GM18519 (cell line): ENCODE measurements around the gene ATE1.
"Not testable (repeated sequence)": the region's sequence is repeated elsewhere in the genome, so short reads cannot be mapped to it uniquely, and the experiment has no call there.

Experiments
- ATAC-seq: cut with Tn5 transposase; IDR thresholded peaks from one replicate; pipeline ENCODE4 v1.9.1; 2021; ENCODE audit warnings: mild to moderate bottlenecking, moderate library complexity; ENCODE audit not compliant: unreplicated experiment, low FRiP score

The ATE1 gene

DNA sequence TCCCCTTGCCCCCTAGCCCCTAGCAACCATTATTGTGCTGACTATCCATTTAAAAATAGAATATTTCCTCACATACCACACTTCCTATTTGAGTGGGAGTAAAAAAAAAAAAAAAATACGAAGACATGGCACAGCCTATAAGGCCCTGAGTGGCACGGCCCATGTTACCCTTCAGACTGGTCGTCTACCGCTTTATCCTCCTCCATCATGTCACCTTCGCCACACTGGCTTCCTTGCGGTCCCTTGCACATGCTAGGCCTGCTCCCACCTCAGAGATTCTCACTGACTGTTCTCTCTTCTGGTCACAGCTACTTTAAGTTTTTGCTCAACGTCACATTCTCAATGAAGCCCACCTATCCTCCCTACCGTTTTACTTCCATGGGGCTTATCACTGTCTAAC lies 130.3 kb downstream of the ATE1 start:
- no peak for ATAC-seq

- ATAC-seq, result no peak
Measured at GRCh38 chr10:121796342-121796741, 131.5 kb downstream of the ATE1 start.

DNA sequence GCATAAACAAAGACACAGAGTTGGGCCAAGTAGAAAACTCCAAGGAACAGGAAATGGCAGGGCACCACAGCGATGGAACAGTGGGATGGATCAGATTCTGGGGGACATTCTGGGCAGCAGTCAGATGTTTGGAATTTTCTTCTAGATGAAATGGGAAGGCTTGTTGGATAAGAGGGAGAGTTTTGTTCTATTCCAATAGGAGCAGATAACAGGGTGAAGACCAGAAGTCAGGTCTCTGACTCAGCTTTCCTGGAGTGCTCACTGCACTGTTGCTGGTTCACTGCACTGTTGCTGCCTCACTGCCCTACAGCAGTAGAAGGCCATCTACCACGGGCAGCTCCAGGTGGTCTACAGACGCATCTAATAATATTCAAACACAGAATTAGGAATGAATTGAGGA lies 135.6 kb downstream of the ATE1 start:
- ATAC-seq, result no peak

DNA sequence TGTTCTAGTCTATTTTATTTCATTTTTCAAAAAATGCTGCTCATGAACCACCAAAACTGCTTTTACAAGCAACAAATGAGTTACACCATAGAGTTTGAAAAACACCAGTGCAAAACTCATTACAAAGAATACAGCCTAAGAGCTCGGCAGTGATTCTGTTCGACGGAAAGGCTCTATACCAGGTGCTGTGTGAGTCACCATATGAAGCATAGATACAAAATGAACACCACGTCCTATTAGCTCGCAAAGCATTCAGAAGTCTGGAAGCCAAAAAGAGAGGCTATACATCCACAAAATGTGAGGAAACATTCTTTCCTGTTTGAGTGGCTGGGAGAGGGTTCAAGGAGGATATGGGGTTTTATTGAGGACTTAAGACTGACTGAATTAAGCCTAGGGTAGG lies 136.1 kb downstream of the ATE1 start:
- no peak for ATAC-seq

DNA sequence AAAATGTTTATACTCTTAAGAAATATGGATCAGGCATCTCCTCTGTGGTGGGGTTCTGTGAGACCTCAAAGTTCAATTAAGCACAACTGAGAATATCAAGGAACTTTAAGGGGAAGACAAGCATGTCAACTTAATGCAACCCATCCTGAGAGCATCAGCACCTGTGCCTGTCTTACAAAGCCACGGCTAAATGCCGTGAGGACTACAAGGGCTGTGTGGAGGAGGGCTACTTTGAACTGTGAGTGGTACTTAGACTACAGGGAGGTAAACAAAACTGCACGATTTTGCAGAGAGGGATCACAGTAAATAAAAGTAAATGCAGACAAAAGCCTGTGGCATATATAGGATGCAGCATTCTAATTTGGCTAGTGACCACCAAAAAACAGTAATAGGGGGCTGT lies 139.1 kb downstream of the ATE1 start:
- no peak for ATAC-seq

- no peak for ATAC-seq
Measured at GRCh38 chr10:121788115-121788514, 139.7 kb downstream of the ATE1 start.

GRCh38 chr10:121787169-121787568 lies 140.7 kb downstream of the ATE1 start:
- ATAC-seq, result no peak

- ATAC-seq, result no peak
Measured at GRCh38 chr10:121783782-121784372, 144.0 kb downstream of the ATE1 start.

DNA sequence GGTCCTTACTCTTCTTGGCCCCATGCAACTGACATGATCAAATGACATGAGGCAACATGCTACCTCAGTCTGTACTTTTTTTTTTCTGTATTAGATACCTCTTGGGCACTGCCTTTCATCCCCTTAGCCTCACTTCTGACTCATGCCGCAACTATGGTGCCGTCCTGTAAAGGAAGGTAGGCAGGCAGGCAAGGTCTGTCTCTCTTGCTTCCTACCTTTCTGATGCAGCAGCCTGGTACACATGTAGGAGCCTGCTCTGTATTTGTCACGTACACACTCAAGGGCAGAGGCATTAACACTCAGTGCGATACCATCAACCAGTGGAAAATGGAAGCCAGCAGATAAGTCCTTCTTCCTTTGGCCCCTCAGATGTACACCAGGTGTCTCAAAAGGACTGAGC lies 146.7 kb downstream of the ATE1 start:
- no peak for ATAC-seq

GRCh38 chr10:121774813-121775212 lies 153.0 kb downstream of the ATE1 start:
- no peak for ATAC-seq

DNA sequence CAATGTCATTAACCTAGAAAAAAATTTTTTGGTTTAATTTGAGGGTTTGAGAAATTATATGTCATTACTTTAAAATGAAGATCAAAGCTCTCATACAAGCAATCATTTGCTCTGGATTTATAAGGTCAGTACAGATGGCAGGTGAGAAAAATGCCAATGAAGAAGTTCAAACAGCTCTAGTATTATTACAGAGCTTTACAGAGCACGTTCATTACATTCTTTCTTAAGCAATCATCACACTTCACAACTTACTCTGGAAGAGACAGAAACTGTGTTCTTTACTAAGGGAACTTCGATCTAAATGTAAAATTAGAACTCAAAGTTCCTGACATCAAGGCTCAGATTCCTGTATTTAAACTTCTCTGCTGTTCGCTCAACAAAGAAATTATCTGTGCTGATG lies 153.4 kb downstream of the ATE1 start:
- ATAC-seq, result no peak

DNA sequence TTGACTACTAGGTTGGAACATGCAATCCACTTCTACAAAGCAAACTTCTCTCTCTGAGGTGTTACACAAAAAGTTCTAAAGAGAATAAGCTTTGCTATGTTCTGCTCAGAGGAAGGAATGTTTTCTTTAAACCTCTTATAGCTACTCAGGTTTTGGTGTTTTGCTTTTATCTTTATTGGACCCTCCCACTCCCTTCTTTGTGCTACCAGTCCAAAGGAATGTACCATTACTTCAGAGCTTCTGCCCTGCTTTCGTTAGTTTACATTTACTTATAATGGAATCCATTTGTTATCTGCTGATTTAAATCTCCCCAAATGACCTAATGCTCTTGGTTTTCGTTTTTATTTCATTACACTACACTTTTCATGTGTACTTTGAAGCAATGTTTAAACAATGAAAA lies 154.9 kb downstream of the ATE1 start:
- no peak for ATAC-seq

GRCh38 chr10:121772406-121772805 lies 155.4 kb downstream of the ATE1 start:
- ATAC-seq, result no peak

DNA sequence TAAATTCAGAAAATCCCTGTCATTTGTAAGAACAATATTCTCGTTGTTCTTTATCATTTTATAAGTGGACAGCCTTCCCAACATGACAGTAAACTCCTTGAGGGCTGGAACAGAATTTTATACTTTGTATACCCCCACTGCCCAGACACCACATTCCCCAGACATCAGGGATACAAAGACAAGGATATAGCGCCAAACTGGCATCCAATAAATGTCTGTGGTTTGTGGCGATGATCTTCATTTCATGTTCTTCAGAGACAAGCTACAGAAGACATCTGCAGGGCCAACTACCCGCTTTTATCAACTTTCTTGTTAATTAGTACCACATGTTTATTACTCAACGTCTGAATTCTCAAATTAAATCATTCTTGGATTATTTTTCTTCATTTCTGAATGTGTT lies 155.9 kb downstream of the ATE1 start:
- ATAC-seq, result no peak

DNA sequence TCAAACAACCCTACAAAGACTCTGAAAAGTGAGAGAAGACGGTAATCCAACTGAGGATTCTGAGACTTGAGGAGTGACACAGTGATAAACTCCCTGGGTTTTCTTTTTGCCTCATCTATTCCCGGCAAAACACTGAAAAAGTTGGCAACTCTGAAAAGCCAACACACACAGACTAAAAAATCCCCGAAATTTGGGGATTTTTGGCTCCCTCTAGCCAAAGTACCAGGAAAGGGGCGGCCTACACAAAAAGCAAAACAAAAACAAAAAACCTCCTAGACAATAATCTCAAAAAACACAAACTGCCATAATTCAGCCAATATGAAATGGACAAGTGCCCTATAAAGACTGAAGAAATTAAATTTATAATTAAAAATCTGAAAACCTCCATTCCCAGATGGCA lies 161.4 kb downstream of the ATE1 start:
- no peak for ATAC-seq

- ATAC-seq, result no peak
Measured at GRCh38 chr10:121765204-121765603, 162.6 kb downstream of the ATE1 start.

DNA sequence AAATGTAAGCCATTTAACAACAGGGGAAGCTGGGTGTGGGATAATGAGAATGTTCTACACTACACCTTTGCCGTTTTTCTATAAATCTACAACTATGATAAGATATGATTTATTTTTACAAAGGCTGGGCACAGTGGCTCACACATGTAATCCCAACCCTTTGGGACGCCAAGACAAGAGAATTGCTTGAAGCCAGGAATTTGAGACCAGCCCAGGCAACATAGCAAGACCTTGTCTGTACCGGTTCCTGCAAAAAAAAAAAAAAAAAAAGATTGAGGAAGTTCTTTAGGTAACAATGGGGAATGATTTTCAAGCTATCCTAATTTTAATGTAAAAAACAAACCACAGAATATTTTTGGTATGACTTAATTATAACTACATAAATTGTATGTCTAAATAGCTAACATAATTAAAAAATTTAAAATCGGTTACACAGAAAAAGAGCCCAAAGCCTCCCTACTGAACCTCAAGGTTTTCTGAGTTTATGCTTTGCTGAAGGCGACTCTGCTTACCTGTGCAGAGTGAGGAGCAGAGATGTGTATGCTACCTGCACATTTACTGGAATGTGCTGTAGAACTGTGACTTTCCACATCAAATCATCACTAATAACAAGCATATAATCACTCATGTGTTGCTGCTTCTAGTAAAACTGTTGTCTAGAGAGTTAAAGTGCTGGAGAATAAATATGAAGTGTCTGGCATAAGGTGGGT lies 163.4 kb downstream of the ATE1 start:
- no peak for ATAC-seq

GRCh38 chr10:121757241-121757640 lies 170.6 kb downstream of the ATE1 start:
- not testable (repeated sequence) for ATAC-seq

- not testable (repeated sequence) for ATAC-seq
Measured at GRCh38 chr10:121755496-121755895, 172.3 kb downstream of the ATE1 start.

- no peak for ATAC-seq
Measured at GRCh38 chr10:121754666-121755065, 173.2 kb downstream of the ATE1 start.

- ATAC-seq, result peak; percentile 91
Measured at GRCh38 chr10:121753726-121754476, 173.9 kb downstream of the ATE1 start.
